C4-2B (cell line): ENCODE measurements around the gene HNF4A.

Experiments
- ZFX ChIP-seq: fragments of 450-650 bp; IDR thresholded peaks from 2 replicates; pipeline ENCODE4 v1.6.1; 2017
- TF ChIP-seq, protein P1 (sequence below): fragments of 450-650 bp; conservative IDR thresholded peaks from 2 replicates; pipeline ENCODE4 v1.5.1; 2017; ENCODE audit warnings: mild to moderate bottlenecking

DNA sequence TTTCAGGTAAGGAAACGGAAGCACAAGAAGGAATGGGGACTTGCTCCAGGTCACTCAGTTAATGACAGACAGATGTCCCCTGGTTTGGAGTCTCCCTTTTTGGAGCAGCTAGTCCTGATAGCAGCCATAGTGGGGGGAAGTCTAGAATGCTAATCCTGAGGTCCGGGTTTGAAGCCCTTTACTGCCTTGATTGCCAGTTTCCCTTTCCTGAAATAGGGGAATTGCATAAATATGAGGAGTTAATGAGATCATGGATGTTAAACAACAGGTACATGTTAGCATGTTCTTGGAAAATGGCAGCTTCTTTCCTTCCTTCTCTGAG is 119.8 kb downstream of the HNF4A start:
- TF ChIP-seq, protein P1, sequence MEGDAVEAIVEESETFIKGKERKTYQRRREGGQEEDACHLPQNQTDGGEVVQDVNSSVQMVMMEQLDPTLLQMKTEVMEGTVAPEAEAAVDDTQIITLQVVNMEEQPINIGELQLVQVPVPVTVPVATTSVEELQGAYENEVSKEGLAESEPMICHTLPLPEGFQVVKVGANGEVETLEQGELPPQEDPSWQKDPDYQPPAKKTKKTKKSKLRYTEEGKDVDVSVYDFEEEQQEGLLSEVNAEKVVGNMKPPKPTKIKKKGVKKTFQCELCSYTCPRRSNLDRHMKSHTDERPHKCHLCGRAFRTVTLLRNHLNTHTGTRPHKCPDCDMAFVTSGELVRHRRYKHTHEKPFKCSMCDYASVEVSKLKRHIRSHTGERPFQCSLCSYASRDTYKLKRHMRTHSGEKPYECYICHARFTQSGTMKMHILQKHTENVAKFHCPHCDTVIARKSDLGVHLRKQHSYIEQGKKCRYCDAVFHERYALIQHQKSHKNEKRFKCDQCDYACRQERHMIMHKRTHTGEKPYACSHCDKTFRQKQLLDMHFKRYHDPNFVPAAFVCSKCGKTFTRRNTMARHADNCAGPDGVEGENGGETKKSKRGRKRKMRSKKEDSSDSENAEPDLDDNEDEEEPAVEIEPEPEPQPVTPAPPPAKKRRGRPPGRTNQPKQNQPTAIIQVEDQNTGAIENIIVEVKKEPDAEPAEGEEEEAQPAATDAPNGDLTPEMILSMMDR, result no peak
- no peak for TF ChIP-seq ZFX
